ENCODE measurements around the gene VTI1A.

The VTI1A gene

GRCh38 chr10:112782200-112782907 lies 335.3 kb downstream of the VTI1A start:
- Histone ChIP-seq H3K27ac (ENCODE audit: low read depth in 2 of 2, low read length in 2 of 2) (no peak overlapping the region), H3K9ac (ENCODE audit: low read depth in 1 of 2, low read length in 2 of 2) (no peak overlapping the region), H3K4me3 (ENCODE audit: low read length in 2 of 2) (no peak overlapping the region), H3K9me3 (ENCODE audit: control insufficient read depth in 2 of 2, low read length in 2 of 2) (no peaks in the 10 kb centered on the region), H3K4me1 (ENCODE audit: control insufficient read depth in 2 of 2, insufficient read depth in 2 of 2, low read length in 2 of 2) (peaks cover 0 to 16% of the 10 kb centered on the region in 2 donors), H3K36me3 (ENCODE audit: control insufficient read depth in 2 of 2, insufficient read depth in 2 of 2, low read length in 2 of 2) (no peaks in the 10 kb centered on the region), H3K27me3 (ENCODE audit: control insufficient read depth in 2 of 2, insufficient read depth in 2 of 2, low read length in 2 of 2) (no peaks in the 10 kb centered on the region)

GRCh38 chr10:112783351-112784021 lies 336.5 kb downstream of the VTI1A start:
- no peak overlapping the region for H3K9ac ChIP-seq (ENCODE audit: low read depth in 1 of 2, low read length in 2 of 2)
- no peaks in the 10 kb centered on the region for H3K9me3 ChIP-seq (ENCODE audit: control insufficient read depth in 2 of 2, low read length in 2 of 2)
- H3K4me1 ChIP-seq (ENCODE audit: control insufficient read depth in 2 of 2, insufficient read depth in 2 of 2, low read length in 2 of 2): peaks cover 0 to 16% of the 10 kb centered on the region in 2 donors
- H3K27me3 ChIP-seq (ENCODE audit: control insufficient read depth in 2 of 2, insufficient read depth in 2 of 2, low read length in 2 of 2): no peaks in the 10 kb centered on the region
- H3K27ac ChIP-seq (ENCODE audit: low read depth in 2 of 2, low read length in 2 of 2): no peak overlapping the region
- H3K36me3 ChIP-seq (ENCODE audit: control insufficient read depth in 2 of 2, insufficient read depth in 2 of 2, low read length in 2 of 2): no peaks in the 10 kb centered on the region
- H3K4me3 ChIP-seq (ENCODE audit: low read length in 2 of 2): no peak overlapping the region

- Histone ChIP-seq H3K27me3 (ENCODE audit: control insufficient read depth in 2 of 2, insufficient read depth in 2 of 2, low read length in 2 of 2) (no peaks in the 10 kb centered on the region), H3K9ac (ENCODE audit: low read depth in 1 of 2, low read length in 2 of 2) (no peak overlapping the region), H3K9me3 (ENCODE audit: control insufficient read depth in 2 of 2, low read length in 2 of 2) (no peaks in the 10 kb centered on the region), H3K27ac (ENCODE audit: low read depth in 2 of 2, low read length in 2 of 2) (no peak overlapping the region), H3K4me1 (ENCODE audit: control insufficient read depth in 2 of 2, insufficient read depth in 2 of 2, low read length in 2 of 2) (peaks cover 0 to 14% of the 10 kb centered on the region in 2 donors), H3K36me3 (ENCODE audit: control insufficient read depth in 2 of 2, insufficient read depth in 2 of 2, low read length in 2 of 2) (no peaks in the 10 kb centered on the region), H3K4me3 (ENCODE audit: low read length in 2 of 2) (no peak overlapping the region)
Observed at GRCh38 chr10:112784022-112784461, 337.0 kb downstream of the VTI1A start.

GRCh38 chr10:112785089-112785488 lies 338.1 kb downstream of the VTI1A start:
- Histone ChIP-seq H3K9ac (ENCODE audit: low read depth in 1 of 2, low read length in 2 of 2) (no peak overlapping the region), H3K4me3 (ENCODE audit: low read length in 2 of 2) (no peak overlapping the region), H3K9me3 (ENCODE audit: control insufficient read depth in 2 of 2, low read length in 2 of 2) (no peaks in the 10 kb centered on the region), H3K36me3 (ENCODE audit: control insufficient read depth in 2 of 2, insufficient read depth in 2 of 2, low read length in 2 of 2) (no peaks in the 10 kb centered on the region), H3K4me1 (ENCODE audit: control insufficient read depth in 2 of 2, insufficient read depth in 2 of 2, low read length in 2 of 2) (peaks cover 0 to 6% of the 10 kb centered on the region in 2 donors), H3K27me3 (ENCODE audit: control insufficient read depth in 2 of 2, insufficient read depth in 2 of 2, low read length in 2 of 2) (no peaks in the 10 kb centered on the region), H3K27ac (ENCODE audit: low read depth in 2 of 2, low read length in 2 of 2) (no peak overlapping the region)

- no peaks in the 10 kb centered on the region for H3K27me3 ChIP-seq (ENCODE audit: control insufficient read depth in 2 of 2, insufficient read depth in 2 of 2, low read length in 2 of 2)
- no peaks in the 10 kb centered on the region for H3K36me3 ChIP-seq (ENCODE audit: control insufficient read depth in 2 of 2, insufficient read depth in 2 of 2, low read length in 2 of 2)
- H3K9ac ChIP-seq (ENCODE audit: low read depth in 1 of 2, low read length in 2 of 2): no peak overlapping the region
- no peak overlapping the region for H3K27ac ChIP-seq (ENCODE audit: low read depth in 2 of 2, low read length in 2 of 2)
- peaks cover 19 to 27% of the 10 kb centered on the region in 2 donors for H3K4me1 ChIP-seq (ENCODE audit: control insufficient read depth in 2 of 2, insufficient read depth in 2 of 2, low read length in 2 of 2)
- H3K4me3 ChIP-seq (ENCODE audit: low read length in 2 of 2): no peak overlapping the region
- H3K9me3 ChIP-seq (ENCODE audit: control insufficient read depth in 2 of 2, low read length in 2 of 2): no peaks in the 10 kb centered on the region
Observed at GRCh38 chr10:112789248-112789647, 342.2 kb downstream of the VTI1A start.

GRCh38 chr10:112790030-112790429 lies 343.0 kb downstream of the VTI1A start:
- H3K9ac ChIP-seq (ENCODE audit: low read depth in 1 of 2, low read length in 2 of 2): no peak overlapping the region
- no peaks in the 10 kb centered on the region for H3K36me3 ChIP-seq (ENCODE audit: control insufficient read depth in 2 of 2, insufficient read depth in 2 of 2, low read length in 2 of 2)
- no peaks in the 10 kb centered on the region for H3K27me3 ChIP-seq (ENCODE audit: control insufficient read depth in 2 of 2, insufficient read depth in 2 of 2, low read length in 2 of 2)
- no peak overlapping the region for H3K27ac ChIP-seq (ENCODE audit: low read depth in 2 of 2, low read length in 2 of 2)
- H3K4me3 ChIP-seq (ENCODE audit: low read length in 2 of 2): no peak overlapping the region
- H3K4me1 ChIP-seq (ENCODE audit: control insufficient read depth in 2 of 2, insufficient read depth in 2 of 2, low read length in 2 of 2): peaks cover 19 to 27% of the 10 kb centered on the region in 2 donors
- H3K9me3 ChIP-seq (ENCODE audit: control insufficient read depth in 2 of 2, low read length in 2 of 2): no peaks in the 10 kb centered on the region

GRCh38 chr10:112790921-112791320 lies 343.9 kb downstream of the VTI1A start:
- H3K4me1 ChIP-seq (ENCODE audit: control insufficient read depth in 2 of 2, insufficient read depth in 2 of 2, low read length in 2 of 2): peaks cover 19 to 27% of the 10 kb centered on the region in 2 donors
- H3K9ac ChIP-seq (ENCODE audit: low read depth in 1 of 2, low read length in 2 of 2): no peak overlapping the region
- H3K9me3 ChIP-seq (ENCODE audit: control insufficient read depth in 2 of 2, low read length in 2 of 2): no peaks in the 10 kb centered on the region
- no peak overlapping the region for H3K27ac ChIP-seq (ENCODE audit: low read depth in 2 of 2, low read length in 2 of 2)
- H3K4me3 ChIP-seq (ENCODE audit: low read length in 2 of 2): no peak overlapping the region
- H3K36me3 ChIP-seq (ENCODE audit: control insufficient read depth in 2 of 2, insufficient read depth in 2 of 2, low read length in 2 of 2): no peaks in the 10 kb centered on the region
- no peaks in the 10 kb centered on the region for H3K27me3 ChIP-seq (ENCODE audit: control insufficient read depth in 2 of 2, insufficient read depth in 2 of 2, low read length in 2 of 2)

GRCh38 chr10:112791447-112791846 lies 344.4 kb downstream of the VTI1A start:
- Histone ChIP-seq H3K4me1 (ENCODE audit: control insufficient read depth in 2 of 2, insufficient read depth in 2 of 2, low read length in 2 of 2) (peaks cover 19 to 27% of the 10 kb centered on the region in 2 donors), H3K36me3 (ENCODE audit: control insufficient read depth in 2 of 2, insufficient read depth in 2 of 2, low read length in 2 of 2) (no peaks in the 10 kb centered on the region), H3K9ac (ENCODE audit: low read depth in 1 of 2, low read length in 2 of 2) (peak overlapping the region in 1 of 2 donors; percentile 18), H3K27ac (ENCODE audit: low read depth in 2 of 2, low read length in 2 of 2) (no peak overlapping the region), H3K27me3 (ENCODE audit: control insufficient read depth in 2 of 2, insufficient read depth in 2 of 2, low read length in 2 of 2) (no peaks in the 10 kb centered on the region), H3K9me3 (ENCODE audit: control insufficient read depth in 2 of 2, low read length in 2 of 2) (no peaks in the 10 kb centered on the region), H3K4me3 (ENCODE audit: low read length in 2 of 2) (no peak overlapping the region)

GRCh38 chr10:112792487-112793201 lies 345.6 kb downstream of the VTI1A start:
- Histone ChIP-seq H3K4me1 (ENCODE audit: control insufficient read depth in 2 of 2, insufficient read depth in 2 of 2, low read length in 2 of 2) (peaks cover 19 to 27% of the 10 kb centered on the region in 2 donors), H3K9me3 (ENCODE audit: control insufficient read depth in 2 of 2, low read length in 2 of 2) (no peaks in the 10 kb centered on the region), H3K27me3 (ENCODE audit: control insufficient read depth in 2 of 2, insufficient read depth in 2 of 2, low read length in 2 of 2) (no peaks in the 10 kb centered on the region), H3K4me3 (ENCODE audit: low read length in 2 of 2) (peak overlapping the region; percentile 37 to 55), H3K9ac (ENCODE audit: low read depth in 1 of 2, low read length in 2 of 2) (peak overlapping the region; percentile 54 to 69), H3K27ac (ENCODE audit: low read depth in 2 of 2, low read length in 2 of 2) (peak overlapping the region; percentile 80 to 88), H3K36me3 (ENCODE audit: control insufficient read depth in 2 of 2, insufficient read depth in 2 of 2, low read length in 2 of 2) (no peaks in the 10 kb centered on the region)
